Articular chondrocyte of knee joint (primary cell): ENCODE results near the gene CPA1. TPM values are rescaled to one million over a fixed set of nuclear protein-coding genes. Genes with fewer than 3 reads are reported as not detected.

Experiments
- total RNA-seq: library from RNA; depleted of rRNA; stranded (reverse); fragments of >200 nt; gene quantifications from 2 replicates; pipeline ENCODE4 v1.2.3, GENCODE V29; 2012

CPA1 gene
- total RNA-seq = 2.2 and 3.7 TPM in 2 replicates

GRCh38 chr7:130379921-130380860 is at the start of gene CPA1:
Gene CPA1 (plus strand): TSS chr7:130380494. CDS start chr7:130380521, 27 bp downstream.

GRCh38 chr7:130344271-130344866 is 35.9 kb upstream of the CPA1 start, which contains the start of gene CPA5:
Gene CPA5 (plus strand): TSS chr7:130344816. CDS start chr7:130346486, 1,670 bp downstream.

Other genes starting within 250 kb of the CPA1 start
- gene TMEM209, start 175.1 kb upstream of the CPA1 start, total RNA-seq = 23.5 and 26.2 TPM in 2 replicates
- gene SSMEM1, start 172.6 kb upstream of the CPA1 start, total RNA-seq = not detected in 2 replicates
- 0.26 and 0.43 TPM in 2 replicates for gene CPA2, start 113.6 kb upstream of the CPA1 start, total RNA-seq
- gene CPA4, start 87.3 kb upstream of the CPA1 start, total RNA-seq = 250 and 331 TPM in 2 replicates
- gene CPA5, start 35.7 kb upstream of the CPA1 start, total RNA-seq = 0.11 and 0.13 TPM in 2 replicates
- gene CEP41, start 60.5 kb downstream of the CPA1 start, total RNA-seq = 12.4 and 13.3 TPM in 2 replicates
- 988 and 1,396 TPM in 2 replicates for gene MEST, start 111.6 kb downstream of the CPA1 start, total RNA-seq